Subcutaneous adipose tissue (tissue), 4 donors: Measurements from ENCODE around the gene MARCHF6. TPM values are rescaled to one million over a fixed set of nuclear protein-coding genes. Genes with fewer than 3 reads are reported as not detected.

Experiments
- total RNA-seq, 4 donors: library from RNA; depleted of rRNA; stranded (reverse); fragments of >200 nt; gene quantifications; one replicate each; pipeline ENCODE4 v1.1.0, GENCODE V29; 2016
- TF ChIP-seq, protein P1 (sequence below): fragments of 450-650 bp; IDR thresholded peaks from one replicate; pipeline ENCODE4 v1.5.1; 2016; ENCODE audit warnings: low read depth, mild to moderate bottlenecking, control low read depth, antibody characterized with exemption, moderate library complexity

The MARCHF6 gene
- total RNA-seq, 4 donors from 2014 or later = 80.1 to 136 (median 108) TPM

DNA sequence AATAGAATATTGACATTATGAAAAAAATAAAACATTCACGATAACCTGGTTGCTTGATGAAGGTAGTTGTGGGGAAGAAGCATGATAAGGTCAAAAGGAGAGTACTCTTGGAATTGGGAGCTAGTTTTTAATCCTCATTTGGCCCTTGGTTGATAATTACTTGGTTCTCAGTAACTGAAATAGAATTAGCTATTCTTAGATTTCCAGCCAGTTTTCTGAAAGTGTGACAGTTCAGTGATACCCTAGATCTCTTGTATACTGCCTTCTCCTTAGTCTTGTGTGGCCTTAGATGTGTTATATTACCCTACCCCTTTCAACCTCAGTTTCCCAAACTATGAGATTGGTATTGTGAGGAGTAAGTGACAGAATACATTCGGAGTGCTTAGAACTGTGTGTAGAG is 17.4 kb downstream of the MARCHF6 start:
- TF ChIP-seq, protein P1, sequence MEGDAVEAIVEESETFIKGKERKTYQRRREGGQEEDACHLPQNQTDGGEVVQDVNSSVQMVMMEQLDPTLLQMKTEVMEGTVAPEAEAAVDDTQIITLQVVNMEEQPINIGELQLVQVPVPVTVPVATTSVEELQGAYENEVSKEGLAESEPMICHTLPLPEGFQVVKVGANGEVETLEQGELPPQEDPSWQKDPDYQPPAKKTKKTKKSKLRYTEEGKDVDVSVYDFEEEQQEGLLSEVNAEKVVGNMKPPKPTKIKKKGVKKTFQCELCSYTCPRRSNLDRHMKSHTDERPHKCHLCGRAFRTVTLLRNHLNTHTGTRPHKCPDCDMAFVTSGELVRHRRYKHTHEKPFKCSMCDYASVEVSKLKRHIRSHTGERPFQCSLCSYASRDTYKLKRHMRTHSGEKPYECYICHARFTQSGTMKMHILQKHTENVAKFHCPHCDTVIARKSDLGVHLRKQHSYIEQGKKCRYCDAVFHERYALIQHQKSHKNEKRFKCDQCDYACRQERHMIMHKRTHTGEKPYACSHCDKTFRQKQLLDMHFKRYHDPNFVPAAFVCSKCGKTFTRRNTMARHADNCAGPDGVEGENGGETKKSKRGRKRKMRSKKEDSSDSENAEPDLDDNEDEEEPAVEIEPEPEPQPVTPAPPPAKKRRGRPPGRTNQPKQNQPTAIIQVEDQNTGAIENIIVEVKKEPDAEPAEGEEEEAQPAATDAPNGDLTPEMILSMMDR = no peak

DNA sequence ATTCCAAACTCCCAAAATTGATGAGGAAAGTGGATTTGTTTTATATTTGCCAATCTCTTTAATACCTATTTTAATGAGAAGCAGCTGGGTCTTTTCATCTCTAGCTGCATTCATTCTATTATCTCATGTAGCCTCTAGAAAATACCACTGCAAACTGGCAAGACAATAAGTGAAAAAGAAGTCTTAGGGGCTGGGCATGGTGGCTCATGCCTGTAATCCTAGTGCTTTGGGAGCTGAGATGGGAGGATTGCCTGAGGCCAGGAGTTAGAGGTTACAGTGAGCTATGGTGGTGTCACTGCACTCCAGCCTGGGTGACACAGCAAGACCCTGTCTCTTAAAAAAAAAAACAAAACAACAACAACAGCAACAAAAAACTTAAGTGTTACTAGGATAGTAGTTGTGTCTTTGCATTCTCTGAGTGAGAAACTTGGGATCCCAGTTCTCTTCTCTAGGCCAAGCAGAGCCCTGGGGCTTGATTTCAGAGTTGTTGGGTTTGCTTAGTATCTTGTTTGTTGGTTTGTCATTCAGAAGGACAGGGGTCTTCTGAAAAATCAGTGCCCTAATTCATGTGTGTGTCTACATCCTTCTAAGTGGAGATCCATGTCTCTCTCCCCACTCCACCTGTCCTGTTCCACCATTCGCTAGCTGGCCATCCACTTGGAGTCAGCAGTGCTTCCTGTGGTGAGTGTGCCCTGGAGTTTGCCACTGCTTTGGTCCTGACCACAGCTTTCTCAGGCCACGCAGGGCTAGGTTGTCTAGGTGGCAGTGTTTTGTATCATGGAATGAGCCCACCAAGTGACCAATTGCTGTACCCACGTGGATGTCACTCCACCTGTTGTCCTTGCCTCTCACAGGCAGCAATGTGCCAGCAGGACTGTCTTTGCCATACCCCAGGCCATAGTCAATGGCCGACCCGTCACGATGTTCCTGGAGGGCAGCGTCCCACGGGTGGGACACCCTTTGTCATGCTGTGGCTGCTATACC is 19.5 kb downstream of the MARCHF6 start:
- TF ChIP-seq, protein P1 = no peak

DNA sequence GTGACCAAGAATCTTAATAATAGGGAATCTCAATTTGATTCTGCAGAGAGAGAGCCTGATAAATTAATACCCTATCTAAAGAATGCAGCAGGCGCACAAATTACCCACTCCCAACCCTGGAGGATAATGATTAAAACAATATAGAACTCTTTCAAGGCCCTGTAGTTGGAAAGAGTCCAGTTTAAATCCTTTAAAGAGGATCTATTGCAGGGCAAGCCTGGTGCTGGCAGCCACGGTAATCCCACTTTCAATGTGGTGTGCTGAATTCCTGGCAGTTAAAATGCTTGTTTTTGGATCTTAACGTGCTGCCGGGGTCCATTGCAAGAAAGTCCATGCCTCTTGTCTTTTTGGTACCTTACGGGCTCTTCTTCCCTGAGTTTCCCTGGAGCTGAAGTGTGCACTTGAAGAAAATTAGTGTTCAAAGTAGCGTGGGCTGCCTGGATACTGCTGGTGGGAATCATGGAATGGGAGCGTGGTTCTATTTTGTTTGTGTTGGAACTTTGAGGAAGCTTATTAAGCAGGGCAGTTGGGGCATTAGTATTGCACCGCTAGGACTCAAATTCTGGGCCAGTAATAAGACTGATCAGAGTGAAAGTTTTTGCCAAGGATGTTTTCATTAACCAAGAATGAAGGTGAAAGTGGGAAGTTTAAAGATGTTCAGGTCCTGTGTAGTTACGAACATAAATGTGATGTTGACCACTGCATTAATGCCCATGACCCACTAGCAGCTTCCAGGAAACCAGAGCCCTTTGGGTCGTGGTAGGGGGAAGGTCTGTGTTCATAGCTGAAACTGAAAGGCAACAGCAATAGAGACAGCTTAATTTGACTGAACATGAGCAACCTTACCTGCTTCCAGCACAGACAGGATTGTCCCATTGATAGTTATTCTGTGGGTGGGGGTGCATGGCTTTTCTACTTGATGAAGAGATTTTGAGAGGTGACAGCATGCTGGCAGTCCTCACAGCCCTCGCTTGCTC is 20.8 kb downstream of the MARCHF6 start:
- TF ChIP-seq, protein P1 = no peak

DNA sequence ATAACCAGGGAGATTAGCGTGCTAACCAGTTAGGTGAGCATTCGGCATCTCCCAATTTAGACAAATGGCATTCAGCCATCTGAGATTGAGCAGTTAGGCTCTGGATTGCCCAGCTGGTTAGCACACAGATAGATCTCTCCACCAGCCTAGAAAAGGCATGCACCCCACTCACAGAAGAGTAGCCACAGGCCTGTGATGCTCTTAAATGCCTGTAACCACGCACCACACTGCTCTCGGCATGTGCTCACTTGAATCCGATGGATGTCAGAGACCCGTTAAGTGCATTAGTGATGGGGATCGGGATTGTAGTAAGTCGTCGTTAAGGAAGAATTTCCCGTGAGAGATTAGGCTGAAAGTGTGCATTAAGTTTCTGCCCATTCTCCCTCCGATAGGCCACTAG is 23.0 kb downstream of the MARCHF6 start:
- TF ChIP-seq, protein P1 = no peak

DNA sequence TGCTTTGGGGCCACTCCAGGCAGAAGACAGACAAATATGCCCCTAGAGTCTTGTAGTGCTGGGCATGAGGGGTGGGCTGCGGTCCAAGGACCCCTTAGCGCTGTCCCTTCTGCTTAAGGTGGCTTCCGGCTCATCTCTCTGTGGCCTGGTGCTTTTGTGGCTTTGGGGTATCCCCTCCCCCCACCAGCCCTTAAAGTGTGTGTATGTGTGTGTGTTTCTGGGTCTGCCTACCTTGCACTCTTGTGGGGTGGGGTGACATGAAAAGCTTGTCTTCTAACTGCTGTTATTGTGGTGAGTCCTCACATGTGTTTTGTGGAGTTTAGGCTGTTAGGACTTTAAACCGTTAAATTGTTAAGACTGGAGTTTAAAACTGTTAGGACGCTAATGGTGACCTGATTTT is 23.6 kb downstream of the MARCHF6 start:
- TF ChIP-seq, protein P1 = no peak

DNA sequence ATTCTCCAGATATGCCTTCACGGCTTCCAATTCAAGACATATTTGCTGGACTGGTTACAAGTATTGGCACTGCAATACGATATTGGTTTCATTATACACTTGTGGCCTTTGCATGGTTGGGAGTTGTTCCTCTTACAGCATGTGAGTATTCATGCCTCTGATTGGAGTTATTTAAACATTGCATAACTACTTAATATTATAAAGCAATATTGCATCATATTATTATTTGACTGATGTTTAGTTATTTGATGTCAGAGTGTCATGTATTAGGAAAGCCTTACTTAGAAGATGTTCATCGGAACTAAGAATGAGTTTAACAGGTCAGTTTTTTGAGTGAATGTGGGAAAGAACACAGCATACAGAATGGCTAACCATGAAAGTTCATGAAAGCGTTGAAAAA is 28.3 kb downstream of the MARCHF6 start:
- TF ChIP-seq, protein P1 = no peak
